A673 (cell line): ENCODE data around the gene OR9A2. TPM values are rescaled to one million over a fixed set of nuclear protein-coding genes. Genes with fewer than 3 reads are reported as not detected.

Source experiments
- BruUV-seq: library from RNA; stranded (reverse); fragments of 400-500 nt; replicated peaks from 2 replicates; lab custom pipeline; 2021; lab: Mats Ljungman, UMichigan
- CTCF ChIA-PET: fragments of 300-600 bp; sonication (Branson Sonifier 250); formaldehyde crosslinking; loops from one replicate; lab custom pipeline; 2022; ENCODE audit warnings: antibody characterized with exemption; lab: Charles Lee
- POLR2A ChIA-PET: fragments of 300-600 bp; sonication (Branson Sonifier 250); formaldehyde crosslinking; loops from one replicate; lab custom pipeline; 2022; ENCODE audit warnings: antibody characterized with exemption; ENCODE audit not compliant: low non-redundant PET; lab: Charles Lee
- DNase-seq: peaks from one replicate; pipeline ENCODE4 v3.0.0-alpha.2; 2015; ENCODE audit warnings: low spot score
- H3K27ac ChIP-seq: fragments of 200-600 bp; sonication (generic); 2 replicates; pipeline ENCODE4 v1.5.1; 2016; ENCODE audit warnings: mixed run types, low read depth, mild to moderate bottlenecking, mixed read lengths, antibody characterized with exemption, low read length; ENCODE audit not compliant: poor library complexity, severe bottlenecking
- H3K27me3 ChIP-seq: fragments of 200-600 bp; sonication (generic); replicated peaks from 2 replicates; pipeline ENCODE4 v1.6.1; 2017; ENCODE audit warnings: mixed run types, low read depth, mild to moderate bottlenecking, mixed read lengths, antibody characterized with exemption, low read length; ENCODE audit not compliant: insufficient read depth, poor library complexity
- H3K36me3 ChIP-seq: fragments of 200-600 bp; sonication (generic); 2 replicates; pipeline ENCODE4 v1.6.1; 2016; ENCODE audit warnings: mixed run types, mild to moderate bottlenecking, mixed read lengths, antibody characterized with exemption, low read length; ENCODE audit not compliant: insufficient read depth, poor library complexity, severe bottlenecking
- H3K4me1 ChIP-seq: fragments of 200-600 bp; sonication (generic); 2 replicates; pipeline ENCODE4 v1.6.1; 2017; ENCODE audit warnings: mixed run types, mild to moderate bottlenecking, mixed read lengths, antibody characterized with exemption, low read length; ENCODE audit not compliant: insufficient read depth, poor library complexity, severe bottlenecking
- H3K4me3 ChIP-seq: fragments of 200-600 bp; sonication (generic); 2 replicates; pipeline ENCODE4 v1.5.1; 2016; ENCODE audit warnings: low read depth, mixed run types, mild to moderate bottlenecking, mixed read lengths, low read length; ENCODE audit not compliant: poor library complexity, severe bottlenecking
- H3K9me3 ChIP-seq: fragments of 200-600 bp; sonication (generic); 2 replicates; pipeline ENCODE4 v1.6.1; 2016; ENCODE audit warnings: mixed run types, low read depth, mild to moderate bottlenecking, mixed read lengths, antibody characterized with exemption, low read length; ENCODE audit not compliant: poor library complexity, severe bottlenecking
- CTCF ChIP-seq: fragments of 300-800, 200-600 bp; sonication (generic); conservative IDR thresholded peaks from 2 replicates; pipeline ENCODE4 v1.5.1; 2017; ENCODE audit warnings: low read depth, mild to moderate bottlenecking, antibody characterized with exemption, low read length, moderate library complexity, mixed read lengths
- EZH2 ChIP-seq: fragments of 200-600 bp; sonication (generic); IDR thresholded peaks from 2 replicates; pipeline ENCODE4 v1.6.1; 2017; ENCODE audit warnings: borderline replicate concordance, low read depth, mild to moderate bottlenecking, mixed read lengths, antibody characterized with exemption, low read length; ENCODE audit not compliant: poor library complexity, severe bottlenecking
- intact Hi-C: fragments of 100-400 bp; cut with micrococcal nuclease; formaldehyde crosslinking; loops from one replicate; pipeline ENCODE4 v1.10.0; 2022; ENCODE audit not compliant: unreplicated experiment
- total RNA-seq: library from RNA; stranded (reverse); gene quantifications from 2 replicates; pipeline ENCODE4 v1.2.3, GENCODE V29; 2021

Gene OR9A2
- total RNA-seq, 1 experiment from 2014 or later: not detected

- no peak overlapping the region for H3K27ac ChIP-seq
- H3K36me3 ChIP-seq: no peaks in the 10 kb centered on the region
- TF ChIP-seq CTCF: no peak
- no peak for TF ChIP-seq EZH2
- no peak for DNase-seq
- intact Hi-C loops: no loop called here
- H3K4me3 ChIP-seq: no peak overlapping the region
- CTCF ChIA-PET: no interaction called here
- no TSS peak for BruUV-seq
- H3K9me3 ChIP-seq: no peaks in the 10 kb centered on the region
- no peaks in the 10 kb centered on the region for H3K4me1 ChIP-seq
- peaks cover 6% of the 10 kb centered on the region for H3K27me3 ChIP-seq
- POLR2A ChIA-PET: no interaction called here
Observed at GRCh38 chr7:143042790-143043271, 15.9 kb upstream of the OR9A2 start.

DNA sequence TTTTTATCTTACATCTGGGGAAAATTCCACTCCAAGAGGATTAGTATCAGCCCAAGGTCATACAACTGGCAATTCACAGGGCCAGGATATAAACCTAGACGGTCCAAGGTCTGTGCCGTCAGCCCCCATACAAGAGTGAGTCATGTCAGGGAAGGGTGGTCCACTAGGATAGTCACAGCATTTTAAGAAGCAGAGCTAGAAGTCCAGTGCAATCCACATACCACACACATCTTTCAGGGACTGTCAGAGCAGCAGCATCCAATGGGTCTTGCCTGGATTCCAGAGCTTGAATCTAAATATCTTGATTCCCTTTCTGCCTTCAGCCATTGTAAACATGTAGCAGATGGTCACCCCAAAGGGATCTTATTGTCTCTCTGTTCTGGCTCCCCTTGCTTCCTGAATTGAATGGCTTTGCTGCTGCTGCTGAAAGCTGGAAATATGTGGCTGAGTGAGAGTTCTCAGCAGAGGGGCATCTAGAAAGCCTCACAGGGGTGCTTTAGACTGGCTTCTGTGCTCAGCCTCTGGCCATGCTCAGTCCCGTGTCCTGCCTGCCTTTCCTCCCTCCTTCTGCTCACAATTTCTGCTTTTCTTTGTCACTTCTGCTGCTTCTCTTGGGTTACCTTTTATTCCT, 15.3 kb upstream of the OR9A2 start:
- no TSS peak for BruUV-seq
- ChIA-PET POLR2A (no interaction called here), CTCF (interaction anchor here (0.6 kb wide), 1 partner anchor 162 kb away, joined by 6 read pairs; no protein-coding TSS in a partner anchor)
- H3K36me3 ChIP-seq: no peaks in the 10 kb centered on the region
- no peak overlapping the region for H3K27ac ChIP-seq
- intact Hi-C loops: no loop called here
- H3K4me1 ChIP-seq: no peaks in the 10 kb centered on the region
- TF ChIP-seq CTCF (no peak), EZH2 (no peak)
- peaks cover 6% of the 10 kb centered on the region for H3K27me3 ChIP-seq
- no peak for DNase-seq
- H3K4me3 ChIP-seq: no peak overlapping the region
- H3K9me3 ChIP-seq: no peaks in the 10 kb centered on the region

DNA sequence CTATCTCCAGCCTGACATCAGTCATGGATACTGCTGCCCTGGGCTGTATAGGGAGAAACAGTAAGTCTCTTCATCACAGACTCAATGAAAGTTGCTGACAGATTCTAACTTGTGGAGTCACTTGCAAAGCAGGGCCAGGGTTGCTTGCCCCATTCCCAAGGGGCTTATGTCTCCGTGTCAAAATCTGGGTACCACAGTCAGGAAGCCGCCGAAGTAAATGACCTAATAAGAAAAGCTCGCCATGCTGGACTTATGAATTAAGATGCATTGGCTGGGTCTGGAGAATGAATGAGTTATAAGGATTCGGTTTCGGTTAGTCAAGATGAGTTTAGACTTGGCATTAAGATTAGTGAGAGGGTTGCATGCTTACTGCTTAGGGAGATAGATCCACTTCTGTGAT, 14.4 kb upstream of the OR9A2 start:
- peaks cover 6% of the 10 kb centered on the region for H3K27me3 ChIP-seq
- intact Hi-C loops: no loop called here
- H3K36me3 ChIP-seq: no peaks in the 10 kb centered on the region
- H3K4me3 ChIP-seq: no peak overlapping the region
- CTCF ChIA-PET: no interaction called here
- no peaks in the 10 kb centered on the region for H3K9me3 ChIP-seq
- no peaks in the 10 kb centered on the region for H3K4me1 ChIP-seq
- POLR2A ChIA-PET: no interaction called here
- TF ChIP-seq EZH2: no peak
- no peak for TF ChIP-seq CTCF
- BruUV-seq: no TSS peak
- no peak overlapping the region for H3K27ac ChIP-seq
- no peak for DNase-seq
